AG08395 (cell line): ENCODE results near the gene GAS5.
A peak's percentile ranks its signal among the peaks of the same experiment; 100 is the strongest.
"Not testable (repeated sequence)": the region's sequence is repeated elsewhere in the genome, so short reads cannot be mapped to it uniquely, and the experiment has no call there.

Experiments used
- DNase-seq: peaks from one replicate; pipeline ENCODE4 v3.0.0; 2012; ENCODE audit warnings: mixed read lengths, low spot score

Gene GAS5

GRCh38 chr1:173869021-173869359 lies 1.2 kb upstream of the GAS5 start:
- DNase-seq: no peak

GRCh38 chr1:173868266-173869020 lies 654 bp upstream of the GAS5 start, which contains the start of gene ZBTB37:
TSS of gene ZBTB37 (plus strand) at chr1:173868380. CDS start at chr1:173870226, 1,846 bp downstream.
- DNase-seq: no peak

GRCh38 chr1:173867141-173867752 lies 542 bp downstream of the GAS5 start:
- no peak for DNase-seq

GRCh38 chr1:173866413-173867115 lies 1.2 kb downstream of the GAS5 start:
- DNase-seq: no peak

GRCh38 chr1:173865468-173866164 lies 2.2 kb downstream of the GAS5 start:
- no peak for DNase-seq

GRCh38 chr1:173864179-173864867 lies 3.5 kb downstream of the GAS5 start:
- DNase-seq: no peak

- DNase-seq: no peak
These were observed 4.3 kb downstream of the GAS5 start for GRCh38 chr1:173863224-173864161.

- no peak for DNase-seq
These were observed 5.0 kb downstream of the GAS5 start for GRCh38 chr1:173862769-173863223.

GRCh38 chr1:173862146-173862768 lies 5.5 kb downstream of the GAS5 start:
- not testable (repeated sequence) for DNase-seq

- DNase-seq: no peak
These were observed 6.1 kb downstream of the GAS5 start for GRCh38 chr1:173861731-173862145.

GRCh38 chr1:173860065-173860464 lies 7.7 kb downstream of the GAS5 start:
- no peak for DNase-seq

- DNase-seq: not testable (repeated sequence)
These were observed 8.2 kb downstream of the GAS5 start for GRCh38 chr1:173859547-173859946.

- no peak for DNase-seq
These were observed 10.3 kb downstream of the GAS5 start for GRCh38 chr1:173857363-173857917.

GRCh38 chr1:173856903-173857302 lies 10.9 kb downstream of the GAS5 start:
- DNase-seq: no peak

GRCh38 chr1:173856014-173856413 lies 11.8 kb downstream of the GAS5 start:
- DNase-seq: no peak

GRCh38 chr1:173853074-173853473 lies 14.7 kb downstream of the GAS5 start:
- DNase-seq: peak; percentile 39

- no peak for DNase-seq
These were observed 15.7 kb downstream of the GAS5 start for GRCh38 chr1:173852105-173852504.

GRCh38 chr1:173832748-173833147 lies 35.0 kb downstream of the GAS5 start:
- DNase-seq: no peak

GRCh38 chr1:173827611-173828010 lies 40.2 kb downstream of the GAS5 start:
- DNase-seq: no peak
